Mammary epithelial cell (primary cell): ENCODE results near the gene C1QC.

ENCODE experiments used
- EZH2 ChIP-seq: IDR thresholded peaks from 2 replicates; pipeline ENCODE4 v1.6.1; 2012; ENCODE audit warnings: low read length, inconsistent platforms, borderline replicate concordance
- TF ChIP-seq, protein P1 (sequence below), 2 donors: IDR thresholded peaks in 1 of 2; conservative IDR thresholded peaks in 1 of 2; 2 replicates each; pipeline ENCODE4 v1.5.1; 2011 to 2012; ENCODE audit warnings: inconsistent platforms in 2 of 2, low read length in 2 of 2, mild to moderate bottlenecking in 2 of 2, control low read depth in 1 of 2, low read depth in 1 of 2; ENCODE audit not compliant: insufficient read depth in 1 of 2; ENCODE audit errors: extremely low read depth in 1 of 2

DNA sequence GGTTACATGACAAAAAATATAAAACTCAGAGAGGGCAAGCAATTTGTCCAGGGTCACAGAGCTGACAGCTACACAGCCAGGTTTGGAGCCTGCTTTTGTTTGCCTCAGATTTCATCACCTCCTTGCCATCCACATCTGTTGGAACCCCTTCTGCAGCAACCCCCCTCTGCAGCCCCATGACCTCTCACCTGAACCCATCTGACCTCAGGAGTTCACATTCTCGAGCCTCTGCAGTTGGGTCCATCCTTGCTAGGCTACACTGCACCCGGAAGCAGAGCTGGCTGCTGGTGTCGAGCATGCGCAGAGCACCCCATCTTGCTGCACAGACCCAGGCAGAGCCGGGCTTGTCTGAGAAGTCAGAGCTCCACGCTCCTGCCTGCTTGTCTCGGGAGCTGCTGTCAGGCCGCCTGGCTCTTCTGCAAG lies 19.6 kb downstream of the C1QC start:
- TF ChIP-seq, protein P1, sequence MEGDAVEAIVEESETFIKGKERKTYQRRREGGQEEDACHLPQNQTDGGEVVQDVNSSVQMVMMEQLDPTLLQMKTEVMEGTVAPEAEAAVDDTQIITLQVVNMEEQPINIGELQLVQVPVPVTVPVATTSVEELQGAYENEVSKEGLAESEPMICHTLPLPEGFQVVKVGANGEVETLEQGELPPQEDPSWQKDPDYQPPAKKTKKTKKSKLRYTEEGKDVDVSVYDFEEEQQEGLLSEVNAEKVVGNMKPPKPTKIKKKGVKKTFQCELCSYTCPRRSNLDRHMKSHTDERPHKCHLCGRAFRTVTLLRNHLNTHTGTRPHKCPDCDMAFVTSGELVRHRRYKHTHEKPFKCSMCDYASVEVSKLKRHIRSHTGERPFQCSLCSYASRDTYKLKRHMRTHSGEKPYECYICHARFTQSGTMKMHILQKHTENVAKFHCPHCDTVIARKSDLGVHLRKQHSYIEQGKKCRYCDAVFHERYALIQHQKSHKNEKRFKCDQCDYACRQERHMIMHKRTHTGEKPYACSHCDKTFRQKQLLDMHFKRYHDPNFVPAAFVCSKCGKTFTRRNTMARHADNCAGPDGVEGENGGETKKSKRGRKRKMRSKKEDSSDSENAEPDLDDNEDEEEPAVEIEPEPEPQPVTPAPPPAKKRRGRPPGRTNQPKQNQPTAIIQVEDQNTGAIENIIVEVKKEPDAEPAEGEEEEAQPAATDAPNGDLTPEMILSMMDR (conservative IDR thresholded peaks at IDR 0.05 in 1 of 2, IDR thresholded peaks at IDR 0.05 in 1 of 2; ENCODE audit: extremely low read depth in 1 of 2, insufficient read depth in 1 of 2, low read depth in 1 of 2, low read length in 2 of 2): no peak
- no peak for TF ChIP-seq EZH2
